HG03039 (cell line): ENCODE measurements around the gene MB21D2.
"Not testable (repeated sequence)": the region's sequence is repeated elsewhere in the genome, so short reads cannot be mapped to it uniquely, and the experiment has no call there.

ENCODE experiments used
- ATAC-seq: cut with Tn5 transposase; IDR thresholded peaks from one replicate; pipeline ENCODE4 v1.9.1; 2021; ENCODE audit warnings: mild to moderate bottlenecking, moderate library complexity; ENCODE audit not compliant: unreplicated experiment

The MB21D2 gene

GRCh38 chr3:192917404-192918274 is at the start of gene MB21D2:
Gene MB21D2, minus strand, starts transcription at chr3:192917856. Its CDS starts 16 bp downstream, at chr3:192917840.
- ATAC-seq: peak; percentile 72

- not testable (repeated sequence) for ATAC-seq
These were observed 47.5 kb upstream of the MB21D2 start for GRCh38 chr3:192964959-192965719.

- no peak for ATAC-seq
These were observed 42.1 kb upstream of the MB21D2 start for GRCh38 chr3:192959773-192960172.

- ATAC-seq: no peak
These were observed 40.7 kb upstream of the MB21D2 start for GRCh38 chr3:192958219-192958872.

- no peak for ATAC-seq
These were observed 39.9 kb upstream of the MB21D2 start for GRCh38 chr3:192957441-192958021.

GRCh38 chr3:192953926-192954325 is 36.3 kb upstream of the MB21D2 start:
- ATAC-seq: no peak

GRCh38 chr3:192947421-192947820 is 29.8 kb upstream of the MB21D2 start:
- no peak for ATAC-seq

- ATAC-seq: no peak
These were observed 25.7 kb upstream of the MB21D2 start for GRCh38 chr3:192943393-192943792.

- no peak for ATAC-seq
These were observed 25.0 kb upstream of the MB21D2 start for GRCh38 chr3:192942625-192943024.

- no peak for ATAC-seq
These were observed 22.5 kb upstream of the MB21D2 start for GRCh38 chr3:192940129-192940528.

GRCh38 chr3:192935441-192935840 is 17.8 kb upstream of the MB21D2 start:
- no peak for ATAC-seq

- ATAC-seq: no peak
These were observed 16.3 kb upstream of the MB21D2 start for GRCh38 chr3:192933779-192934460.

- no peak for ATAC-seq
These were observed 15.6 kb upstream of the MB21D2 start for GRCh38 chr3:192933259-192933658.

GRCh38 chr3:192931825-192932224 is 14.2 kb upstream of the MB21D2 start:
- no peak for ATAC-seq

GRCh38 chr3:192930577-192930976 is 12.9 kb upstream of the MB21D2 start:
- ATAC-seq: no peak

GRCh38 chr3:192929755-192930547 is 12.3 kb upstream of the MB21D2 start:
- ATAC-seq: no peak

- ATAC-seq: no peak
These were observed 11.5 kb upstream of the MB21D2 start for GRCh38 chr3:192929146-192929545.

- no peak for ATAC-seq
These were observed 11.1 kb upstream of the MB21D2 start for GRCh38 chr3:192928720-192929119.

GRCh38 chr3:192928016-192928415 is 10.4 kb upstream of the MB21D2 start:
- no peak for ATAC-seq

GRCh38 chr3:192927016-192927415 is 9.4 kb upstream of the MB21D2 start:
- ATAC-seq: no peak
